Measurements from ENCODE around the gene CLK2. TPM values are rescaled to one million over a fixed set of nuclear protein-coding genes. Genes with fewer than 3 reads are reported as not detected.

CLK2 gene
- polyA plus RNA-seq, 1 donor (not counting 4 experiments of a cell fraction or from before 2014, with no cell fraction given): 45.3 TPM

GRCh38 chr1:155287987-155288543 lies 14.8 kb upstream of the CLK2 start:
- Histone ChIP-seq H3K4me1 (ENCODE audit: control insufficient read depth, extremely low read depth, insufficient read depth, low read length) (no peaks in the 10 kb centered on the region), H3K4me3 (ENCODE audit: control insufficient read depth in 2 of 3, extremely low read depth in 1 of 3, insufficient read depth in 2 of 3, low read depth in 1 of 3, low read length in 3 of 3) (no peak overlapping the region), H3K27ac (ENCODE audit: control insufficient read depth, insufficient read depth, low read length) (no peak overlapping the region), H3K4me2 (ENCODE audit: control insufficient read depth, extremely low read depth, insufficient read depth, low read depth, low read length) (no peak overlapping the region), H3K9me1 (ENCODE audit: control insufficient read depth, extremely low read depth, insufficient read depth, low read length) (no peaks in the 10 kb centered on the region), H3K79me2 (ENCODE audit: control insufficient read depth, insufficient read depth, low read length) (no peaks in the 10 kb centered on the region), H3K36me3 (ENCODE audit: control insufficient read depth in 2 of 2, extremely low read depth in 1 of 2, insufficient read depth in 2 of 2, low read length in 2 of 2) (no peaks in the 10 kb centered on the region), H3K9me3 (ENCODE audit: control insufficient read depth, low read depth, low read length) (no peaks in the 10 kb centered on the region), H2AFZ (ENCODE audit: control insufficient read depth, low read length) (no peak overlapping the region), H3K27me3 (ENCODE audit: control insufficient read depth, extremely low read depth, insufficient read depth, low read length) (no peaks in the 10 kb centered on the region), H3K9ac (ENCODE audit: control insufficient read depth, extremely low read depth, insufficient read depth, low read length) (no peak overlapping the region), H4K20me1 (ENCODE audit: control insufficient read depth, extremely low read depth, insufficient read depth, low read length) (no peaks in the 10 kb centered on the region)
- TF ChIP-seq, protein P1, sequence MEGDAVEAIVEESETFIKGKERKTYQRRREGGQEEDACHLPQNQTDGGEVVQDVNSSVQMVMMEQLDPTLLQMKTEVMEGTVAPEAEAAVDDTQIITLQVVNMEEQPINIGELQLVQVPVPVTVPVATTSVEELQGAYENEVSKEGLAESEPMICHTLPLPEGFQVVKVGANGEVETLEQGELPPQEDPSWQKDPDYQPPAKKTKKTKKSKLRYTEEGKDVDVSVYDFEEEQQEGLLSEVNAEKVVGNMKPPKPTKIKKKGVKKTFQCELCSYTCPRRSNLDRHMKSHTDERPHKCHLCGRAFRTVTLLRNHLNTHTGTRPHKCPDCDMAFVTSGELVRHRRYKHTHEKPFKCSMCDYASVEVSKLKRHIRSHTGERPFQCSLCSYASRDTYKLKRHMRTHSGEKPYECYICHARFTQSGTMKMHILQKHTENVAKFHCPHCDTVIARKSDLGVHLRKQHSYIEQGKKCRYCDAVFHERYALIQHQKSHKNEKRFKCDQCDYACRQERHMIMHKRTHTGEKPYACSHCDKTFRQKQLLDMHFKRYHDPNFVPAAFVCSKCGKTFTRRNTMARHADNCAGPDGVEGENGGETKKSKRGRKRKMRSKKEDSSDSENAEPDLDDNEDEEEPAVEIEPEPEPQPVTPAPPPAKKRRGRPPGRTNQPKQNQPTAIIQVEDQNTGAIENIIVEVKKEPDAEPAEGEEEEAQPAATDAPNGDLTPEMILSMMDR (optimal IDR thresholded peaks at IDR 0.05 in 1 of 3, IDR thresholded peaks at IDR 0.05 in 1 of 3, conservative IDR thresholded peaks at IDR 0.05 in 1 of 3; ENCODE audit: extremely low read depth in 1 of 3, insufficient read depth in 2 of 3, low read length in 3 of 3): no peak
- TF ChIP-seq EZH2 (IDR thresholded peaks at IDR 0.05; ENCODE audit: low read length): no peak
- no peak for DNase-seq (ENCODE audit: low read depth, low spot score)
- dilution Hi-C loops (cut with MboI; ENCODE audit: extremely low pct_ligation_motif_present, low sequenced_read_pairs): no loop called here
- FAIRE-seq: no peak

DNA sequence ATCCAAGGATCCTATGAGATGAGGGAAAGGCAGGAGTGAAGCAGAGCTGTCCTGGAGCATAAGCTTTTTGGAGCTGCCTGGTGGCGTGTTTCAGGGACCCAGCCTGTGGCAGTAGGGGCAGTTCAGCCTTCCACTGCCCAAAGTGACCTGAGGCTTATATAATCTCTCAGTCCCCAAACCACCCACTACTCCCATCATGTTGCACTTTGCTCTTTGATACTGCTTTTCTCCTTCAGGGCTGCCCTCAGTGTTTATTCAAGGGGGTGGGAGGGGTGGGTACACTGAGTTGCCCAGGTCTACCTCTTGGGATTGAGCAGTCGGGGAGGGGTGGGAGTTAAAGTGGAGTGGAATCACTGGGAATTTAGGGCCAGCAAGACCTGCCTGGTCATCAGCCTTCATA lies 13.2 kb upstream of the CLK2 start:
- Histone ChIP-seq H3K9me3 (ENCODE audit: control insufficient read depth, low read depth, low read length) (no peaks in the 10 kb centered on the region), H3K27me3 (ENCODE audit: control insufficient read depth, extremely low read depth, insufficient read depth, low read length) (no peaks in the 10 kb centered on the region), H3K4me2 (ENCODE audit: control insufficient read depth, extremely low read depth, insufficient read depth, low read depth, low read length) (no peak overlapping the region), H3K79me2 (ENCODE audit: control insufficient read depth, insufficient read depth, low read length) (no peaks in the 10 kb centered on the region), H4K20me1 (ENCODE audit: control insufficient read depth, extremely low read depth, insufficient read depth, low read length) (no peaks in the 10 kb centered on the region), H3K27ac (ENCODE audit: control insufficient read depth, insufficient read depth, low read length) (no peak overlapping the region), H3K4me3 (ENCODE audit: control insufficient read depth in 2 of 3, extremely low read depth in 1 of 3, insufficient read depth in 2 of 3, low read depth in 1 of 3, low read length in 3 of 3) (no peak overlapping the region), H3K9me1 (ENCODE audit: control insufficient read depth, extremely low read depth, insufficient read depth, low read length) (no peaks in the 10 kb centered on the region), H3K4me1 (ENCODE audit: control insufficient read depth, extremely low read depth, insufficient read depth, low read length) (no peaks in the 10 kb centered on the region), H2AFZ (ENCODE audit: control insufficient read depth, low read length) (no peak overlapping the region), H3K36me3 (ENCODE audit: control insufficient read depth in 2 of 2, extremely low read depth in 1 of 2, insufficient read depth in 2 of 2, low read length in 2 of 2) (no peaks in the 10 kb centered on the region), H3K9ac (ENCODE audit: control insufficient read depth, extremely low read depth, insufficient read depth, low read length) (no peak overlapping the region)
- FAIRE-seq (no peak), DNase-seq (ENCODE audit: low read depth, low spot score) (no peak)
- TF ChIP-seq, protein P1 (optimal IDR thresholded peaks at IDR 0.05 in 1 of 3, IDR thresholded peaks at IDR 0.05 in 1 of 3, conservative IDR thresholded peaks at IDR 0.05 in 1 of 3; ENCODE audit: extremely low read depth in 1 of 3, insufficient read depth in 2 of 3, low read length in 3 of 3): no peak
- no peak for TF ChIP-seq EZH2 (IDR thresholded peaks at IDR 0.05; ENCODE audit: low read length)
- dilution Hi-C loops (cut with MboI; ENCODE audit: extremely low pct_ligation_motif_present, low sequenced_read_pairs): no loop called here
